HUES48 (cell line): ENCODE data around the gene OR56A4.
"Not testable (repeated sequence)": the region's sequence is repeated elsewhere in the genome, so short reads cannot be mapped to it uniquely, and the experiment has no call there.

Source experiments
- H3K27ac ChIP-seq: one replicate; pipeline ENCODE4 v1.7.0; 2013; ENCODE audit warnings: low read depth, low read length, inconsistent platforms
- H3K27me3 ChIP-seq: 2 replicates; pipeline ENCODE4 v1.6.1; 2013; ENCODE audit warnings: mild to moderate bottlenecking, low read length; ENCODE audit not compliant: control insufficient read depth, insufficient read depth
- H3K36me3 ChIP-seq: 2 replicates; pipeline ENCODE4 v1.6.1; 2013; ENCODE audit warnings: low read length; ENCODE audit not compliant: control insufficient read depth, insufficient read depth
- H3K4me1 ChIP-seq: 2 replicates; pipeline ENCODE4 v1.6.1; 2013; ENCODE audit warnings: mild to moderate bottlenecking, low read length; ENCODE audit not compliant: control insufficient read depth, insufficient read depth
- H3K4me3 ChIP-seq: 2 replicates; pipeline ENCODE4 v1.5.1; 2013; ENCODE audit warnings: mild to moderate bottlenecking, low read depth, low read length
- H3K9ac ChIP-seq: 2 replicates; pipeline ENCODE4 v1.6.1; 2013; ENCODE audit warnings: mild to moderate bottlenecking, low read depth, low read length, moderate library complexity
- H3K9me3 ChIP-seq: 2 replicates; pipeline ENCODE4 v1.6.1; 2013; ENCODE audit warnings: low read length; ENCODE audit not compliant: control insufficient read depth, insufficient read depth

The OR56A4 gene

DNA sequence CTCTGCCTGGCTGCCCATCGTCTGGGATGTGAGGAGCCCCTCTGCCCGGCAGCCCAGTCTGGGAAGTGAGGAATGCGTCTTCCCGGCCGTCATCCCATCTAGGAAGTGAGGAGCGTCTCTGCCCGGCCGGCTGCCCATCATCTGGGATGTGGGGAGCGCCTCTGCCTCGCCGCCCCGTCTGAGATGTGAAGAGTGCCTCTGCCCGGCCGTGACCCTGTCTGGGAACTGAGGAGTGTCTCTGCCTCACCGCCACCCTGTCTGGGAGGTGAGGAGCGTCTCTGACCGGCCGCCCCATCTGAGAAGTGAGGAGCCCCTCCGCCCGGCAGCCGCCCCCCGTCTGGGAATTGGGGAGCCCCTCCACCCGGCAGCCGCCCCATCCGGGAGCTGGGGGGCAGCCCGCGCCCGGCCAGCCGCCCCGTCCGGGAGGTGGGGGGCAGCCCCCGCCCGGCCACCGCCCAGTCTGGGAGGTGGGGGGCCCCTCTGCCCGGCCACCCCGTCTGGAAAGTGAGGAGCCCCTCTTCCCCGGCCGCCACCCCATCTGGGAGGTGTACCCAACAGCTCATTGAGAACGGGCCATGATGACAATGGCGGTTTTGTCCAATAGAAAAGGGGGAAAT, 45.9 kb downstream of the OR56A4 start:
- H3K36me3 ChIP-seq, H3K9ac ChIP-seq, H3K4me1 ChIP-seq, H3K27me3 ChIP-seq, H3K4me3 ChIP-seq, H3K27ac ChIP-seq: not testable (repeated sequence)
- peaks cover 17% of the 10 kb centered on the region for H3K9me3 ChIP-seq

DNA sequence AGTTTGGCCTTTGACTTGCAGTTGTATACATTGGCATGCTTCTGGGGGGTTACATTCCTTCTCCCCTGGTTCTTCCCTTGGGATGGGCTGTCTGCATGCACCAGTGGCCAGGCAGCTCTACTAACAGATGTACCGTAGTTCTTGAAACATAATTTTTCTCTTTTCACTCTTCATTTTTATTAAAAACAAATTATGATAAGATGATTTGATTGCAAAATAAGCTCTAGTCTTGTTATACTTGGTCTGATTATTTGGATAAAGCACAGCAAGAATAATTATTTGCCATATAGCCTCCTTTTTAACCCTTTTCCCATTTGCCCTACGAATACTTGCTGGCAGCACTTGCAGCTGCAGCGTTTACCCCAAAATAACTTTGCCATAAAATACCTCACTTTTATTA, 51.2 kb downstream of the OR56A4 start:
- H3K27me3 ChIP-seq = no peaks in the 10 kb centered on the region
- H3K36me3 ChIP-seq = no peaks in the 10 kb centered on the region
- no peak overlapping the region for H3K9ac ChIP-seq
- no peaks in the 10 kb centered on the region for H3K4me1 ChIP-seq
- no peak overlapping the region for H3K27ac ChIP-seq
- H3K9me3 ChIP-seq = peaks cover 7% of the 10 kb centered on the region
- H3K4me3 ChIP-seq = no peak overlapping the region
